ENCODE results near the gene SYNDIG1.

Gene SYNDIG1

GRCh38 chr20:24572140-24572539, 102.7 kb downstream of the SYNDIG1 start:
- no peak for DNase-seq

- DNase-seq, result no peak
Measured at GRCh38 chr20:24572862-24573261, 103.4 kb downstream of the SYNDIG1 start.

- DNase-seq, result no peak
Measured at GRCh38 chr20:24573557-24573956, 104.1 kb downstream of the SYNDIG1 start.

- DNase-seq, result no peak
Measured at GRCh38 chr20:24574307-24574706, 104.9 kb downstream of the SYNDIG1 start.

- no peak for DNase-seq
Measured at GRCh38 chr20:24574797-24575196, 105.4 kb downstream of the SYNDIG1 start.

- DNase-seq, result no peak
Measured at GRCh38 chr20:24575811-24576210, 106.4 kb downstream of the SYNDIG1 start.

- no peak for DNase-seq
Measured at GRCh38 chr20:24576447-24576846, 107.0 kb downstream of the SYNDIG1 start.

GRCh38 chr20:24577271-24577909, 108.0 kb downstream of the SYNDIG1 start:
- DNase-seq, result no peak

GRCh38 chr20:24578567-24579415, 109.4 kb downstream of the SYNDIG1 start:
- DNase-seq, result no peak

- DNase-seq, result no peak
Measured at GRCh38 chr20:24579475-24579874, 110.0 kb downstream of the SYNDIG1 start.

- no peak for DNase-seq
Measured at GRCh38 chr20:24580006-24580405, 110.6 kb downstream of the SYNDIG1 start.

GRCh38 chr20:24580855-24581254, 111.4 kb downstream of the SYNDIG1 start:
- no peak for DNase-seq

- no peak for DNase-seq
Measured at GRCh38 chr20:24581443-24582170, 112.2 kb downstream of the SYNDIG1 start.

GRCh38 chr20:24582373-24583168, 113.1 kb downstream of the SYNDIG1 start:
- no peak for DNase-seq

- no peak for DNase-seq
Measured at GRCh38 chr20:24583169-24583792, 113.9 kb downstream of the SYNDIG1 start.

- DNase-seq, result no peak
Measured at GRCh38 chr20:24584078-24584477, 114.6 kb downstream of the SYNDIG1 start.

- DNase-seq, result no peak
Measured at GRCh38 chr20:24584538-24585356, 115.3 kb downstream of the SYNDIG1 start.

GRCh38 chr20:24585796-24586522, 116.5 kb downstream of the SYNDIG1 start:
- DNase-seq, result no peak

- DNase-seq, result no peak
Measured at GRCh38 chr20:24586523-24586840, 117.1 kb downstream of the SYNDIG1 start.

GRCh38 chr20:24587384-24588046, 118.1 kb downstream of the SYNDIG1 start:
- DNase-seq, result no peak

All from amniotic stem cell (primary cell).